Left kidney (tissue), 2 donors: ENCODE results near the gene SRMS. TPM values are rescaled to one million over a fixed set of nuclear protein-coding genes. Genes with fewer than 3 reads are reported as not detected.

ENCODE experiments used
- DNase-seq: peaks from one replicate; pipeline ENCODE4 v3.0.0-alpha.2; 2013
- polyA plus RNA-seq: library from polyadenylated mRNA; unstranded; fragments of 120-200 nt; gene quantifications from one replicate; pipeline ENCODE4 v1.2.1, GENCODE V29; 2013; ENCODE audit not compliant: insufficient read length

Gene SRMS
- polyA plus RNA-seq, 1 donor, result not detected

GRCh38 chr20:63538204-63539091, 9.1 kb downstream of the SRMS start:
- no peak for DNase-seq

- DNase-seq, result peak; percentile 78
Observed at GRCh38 chr20:63537525-63538203, 9.9 kb downstream of the SRMS start.

DNA sequence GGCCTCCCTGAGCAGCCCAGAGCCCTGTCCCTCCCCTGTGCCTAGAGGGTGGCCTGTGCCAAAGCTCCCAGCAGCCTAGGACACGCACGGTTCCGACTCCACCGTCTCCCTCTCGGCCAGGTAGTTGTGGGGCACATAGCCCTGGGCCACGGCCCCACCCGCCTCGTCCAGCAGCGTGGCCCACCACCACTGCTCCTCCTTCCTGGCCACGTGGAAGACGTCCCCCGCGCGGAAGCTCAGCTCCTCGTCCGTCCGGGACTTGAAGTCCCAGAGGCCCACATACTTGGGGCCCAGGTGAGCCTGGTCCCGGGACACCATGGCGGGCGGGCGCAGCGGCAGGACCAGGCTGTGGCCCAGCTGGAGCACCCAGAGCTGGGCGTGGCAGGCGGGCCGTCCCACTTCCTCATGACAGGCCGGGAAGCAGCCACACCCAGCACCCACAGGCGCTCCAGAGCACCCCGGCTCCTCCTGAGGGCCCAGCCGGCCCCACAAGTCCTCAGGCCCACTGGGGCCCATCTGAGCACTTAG, 10.5 kb downstream of the SRMS start, which contains the start of gene PTK6:
PTK6 (minus strand) TSS at position 380 of the 528 bp plus-strand sequence; CDS start at position 318, 62 bp downstream.
- no peak for DNase-seq

DNA sequence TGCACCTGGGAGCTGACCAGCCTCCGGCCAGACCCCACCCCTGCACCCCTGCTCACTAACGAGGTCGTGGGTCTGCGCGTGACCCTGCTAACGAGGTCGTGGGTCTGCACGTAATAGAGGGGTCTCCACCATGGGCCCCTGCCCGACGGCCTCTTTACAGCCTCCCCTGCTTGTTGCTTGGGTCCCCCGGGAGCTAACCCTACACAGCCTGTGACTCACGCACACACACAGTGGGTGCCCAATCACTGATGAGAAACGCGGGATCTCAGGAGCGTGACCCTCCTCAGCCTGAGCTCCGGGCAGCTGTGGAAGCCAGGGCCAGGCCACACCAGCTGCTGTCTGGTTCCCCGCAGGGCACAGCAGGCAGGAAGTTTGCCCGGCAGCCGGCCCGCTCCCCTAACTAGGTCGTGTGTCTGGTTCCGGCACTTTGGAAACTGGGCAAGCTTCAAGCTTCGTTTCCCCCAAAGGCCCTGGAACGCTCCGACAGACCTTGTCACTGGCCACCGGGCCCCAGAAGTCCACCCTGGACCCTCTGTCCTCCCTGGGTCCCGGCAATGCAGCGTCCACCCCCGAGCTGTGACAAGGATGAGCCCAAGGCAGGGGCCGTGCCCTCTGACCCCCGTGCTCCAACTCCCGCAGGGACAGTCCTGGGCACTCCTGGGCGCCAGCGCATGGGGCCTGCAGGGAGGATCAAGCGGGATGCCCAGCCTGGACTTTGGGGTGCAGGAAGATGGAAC, 11.1 kb downstream of the SRMS start:
- DNase-seq, result no peak

- DNase-seq, result no peak
Observed at GRCh38 chr20:63534831-63535651, 12.5 kb downstream of the SRMS start.

DNA sequence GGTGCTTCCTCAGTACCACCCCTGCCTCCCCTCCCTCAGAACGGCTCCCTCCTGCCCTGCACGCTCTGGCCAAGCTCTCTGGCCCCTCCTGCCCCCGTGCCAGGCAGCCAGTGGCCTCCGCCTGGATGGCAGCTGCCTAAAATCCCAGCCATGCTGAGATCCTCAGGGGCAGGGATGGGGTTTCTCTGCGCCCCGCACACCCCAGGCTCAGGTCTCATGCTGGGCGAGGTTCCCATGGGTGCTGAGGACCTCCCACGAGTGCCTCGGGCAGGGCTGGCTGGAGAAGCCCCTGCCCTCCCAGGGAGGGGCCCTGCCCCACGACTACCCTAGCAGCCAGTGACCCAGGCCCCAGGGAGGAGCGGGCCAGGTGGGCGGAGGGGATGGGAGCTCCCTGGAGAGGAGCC, 13.1 kb downstream of the SRMS start:
- DNase-seq, result no peak

DNA sequence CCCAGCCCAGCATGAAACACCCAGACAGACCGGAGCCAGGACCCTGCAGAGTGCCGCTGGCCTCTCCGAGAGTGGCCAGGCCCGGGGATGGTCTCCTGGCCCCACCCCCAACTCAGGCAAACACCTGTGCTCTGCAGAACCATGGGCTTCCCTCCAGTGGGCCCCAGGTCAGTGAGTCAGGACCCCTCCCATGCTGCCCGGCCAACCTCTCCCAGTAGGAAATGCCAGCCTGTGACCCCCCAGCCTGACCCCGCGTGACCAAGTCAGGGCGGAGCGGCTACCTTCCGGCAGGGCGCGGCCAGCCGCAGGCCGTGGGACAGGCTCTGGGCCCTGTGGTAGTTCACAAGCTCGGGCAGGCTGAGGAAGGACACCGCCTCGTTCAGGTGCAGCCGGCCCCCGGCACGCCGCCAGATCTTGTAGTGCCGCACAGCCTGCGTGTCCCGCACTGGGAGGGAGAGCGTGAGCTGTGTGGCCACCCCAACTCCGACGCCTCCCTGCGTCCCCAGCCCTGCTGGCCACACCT, 13.6 kb downstream of the SRMS start:
- no peak for DNase-seq

GRCh38 chr20:63533388-63533787, 14.2 kb downstream of the SRMS start:
- DNase-seq, result no peak

- no peak for DNase-seq
Observed at GRCh38 chr20:63532449-63532971, 15.0 kb downstream of the SRMS start.

DNA sequence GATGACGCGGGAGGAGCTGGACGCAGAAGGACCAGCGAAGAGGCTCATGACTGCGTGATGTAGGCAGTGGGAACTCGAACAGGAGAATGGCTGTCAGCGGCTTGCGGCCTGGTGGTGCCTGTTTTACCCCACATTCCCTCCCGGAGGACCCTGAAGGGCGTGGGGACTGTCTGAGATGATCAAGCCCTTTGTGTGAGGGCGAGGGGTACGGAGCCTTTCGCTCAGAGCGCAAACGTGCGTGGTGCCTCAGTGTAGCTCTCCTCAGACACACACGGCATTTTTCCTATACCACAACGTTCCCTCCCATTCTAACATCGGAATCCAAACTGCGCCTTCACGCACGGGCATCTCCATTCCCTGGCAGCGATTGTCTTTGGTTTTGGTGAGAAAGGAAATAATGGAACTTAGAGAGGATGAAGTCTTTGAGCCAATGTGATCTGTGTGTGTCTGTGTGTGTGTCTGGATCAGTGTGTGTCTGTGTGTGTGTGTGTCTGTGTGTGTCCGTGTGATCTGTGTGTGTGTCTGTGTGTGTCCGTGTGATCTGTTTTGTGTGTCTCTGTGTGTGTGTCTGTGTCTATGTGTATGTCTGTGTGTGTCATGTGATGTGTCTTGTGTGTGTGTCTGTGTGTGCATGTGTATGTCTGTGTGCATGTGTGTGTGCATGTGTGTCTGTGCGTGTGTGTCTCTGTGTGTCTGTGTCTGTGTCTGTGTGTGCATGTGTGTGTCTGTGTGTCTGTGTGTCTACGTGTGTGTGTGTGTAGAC, 15.7 kb downstream of the SRMS start:
- no peak for DNase-seq

GRCh38 chr20:63530788-63531160, 16.8 kb downstream of the SRMS start:
- DNase-seq, result no peak

DNA sequence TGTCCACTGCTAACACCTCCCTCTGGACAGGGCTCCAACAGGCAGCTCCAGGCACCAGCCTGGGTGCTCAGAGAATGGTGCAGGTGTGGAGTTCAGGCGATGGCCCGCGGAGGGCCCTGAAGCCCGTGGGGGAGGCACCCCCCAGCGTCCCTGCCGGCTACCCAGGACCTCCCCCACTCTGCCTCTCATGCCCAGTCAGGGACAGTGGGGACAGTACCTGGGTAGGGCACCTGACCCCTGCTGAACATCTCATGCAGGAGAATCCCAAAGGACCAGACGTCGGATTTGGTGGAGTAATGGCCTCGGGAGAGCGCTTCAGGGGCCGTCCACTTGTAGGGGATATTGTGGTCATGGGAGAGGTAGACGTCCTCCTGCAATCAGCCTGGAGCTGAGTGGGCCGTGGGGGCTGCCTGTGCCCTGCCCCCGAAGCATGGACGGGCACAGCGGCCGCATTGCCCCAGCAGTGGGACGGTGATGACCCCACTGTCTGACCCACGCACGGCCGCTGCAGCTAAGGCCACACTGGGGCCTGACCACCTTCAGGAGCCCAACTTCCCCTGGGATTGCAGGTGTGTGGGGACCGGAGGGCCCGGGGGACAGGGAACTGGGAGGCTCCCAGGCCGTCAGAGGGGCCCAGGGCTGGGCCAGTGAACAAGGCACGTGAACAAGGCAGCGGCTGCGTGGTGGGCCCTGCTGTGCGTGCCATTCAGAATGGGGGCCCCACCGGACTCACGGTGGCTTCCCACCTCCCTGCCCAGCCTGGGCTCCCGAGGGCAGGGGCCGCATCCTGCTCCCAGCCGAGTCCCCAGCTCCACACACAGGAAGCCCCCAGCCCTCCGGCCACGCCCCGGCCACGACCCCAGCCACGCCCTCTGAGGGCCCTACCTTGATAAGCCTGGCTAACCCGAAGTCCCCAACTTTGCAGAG, 17.4 kb downstream of the SRMS start:
- no peak for DNase-seq

DNA sequence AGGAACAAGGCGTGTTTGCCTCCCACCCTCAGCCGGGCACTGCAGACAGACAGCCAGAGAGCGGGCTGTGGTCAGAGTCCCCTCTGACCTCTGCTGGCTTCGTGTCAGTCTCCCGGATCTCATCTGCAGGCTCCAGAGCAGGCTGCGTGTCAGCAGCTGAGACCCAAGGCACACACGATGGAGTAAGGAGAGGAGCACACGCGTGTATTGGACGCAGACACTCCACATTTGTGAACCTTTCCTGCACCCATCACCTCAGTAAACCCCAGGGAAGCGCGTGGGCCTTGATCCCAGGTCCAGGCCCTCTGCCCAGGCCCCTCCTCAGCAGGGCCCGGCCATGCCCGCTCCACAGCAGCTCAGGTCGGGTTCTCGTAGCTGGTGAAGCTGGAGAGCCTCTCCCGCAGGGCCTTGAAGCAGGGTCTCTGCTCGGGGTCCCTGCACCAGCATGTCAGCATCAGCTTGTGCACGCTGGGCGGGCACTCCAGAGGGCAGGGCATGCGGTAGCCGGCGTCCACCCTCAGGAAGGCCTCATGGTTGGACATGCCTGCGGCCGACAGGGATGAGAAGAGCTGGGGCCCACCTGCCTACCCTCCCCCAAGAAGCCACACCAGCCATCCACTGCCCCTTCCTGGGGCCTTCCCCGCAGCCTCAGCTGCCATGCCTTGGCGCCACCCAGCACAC, 18.2 kb downstream of the SRMS start:
- no peak for DNase-seq

- DNase-seq, result no peak
Observed at GRCh38 chr20:63527184-63527583, 20.4 kb downstream of the SRMS start.

DNA sequence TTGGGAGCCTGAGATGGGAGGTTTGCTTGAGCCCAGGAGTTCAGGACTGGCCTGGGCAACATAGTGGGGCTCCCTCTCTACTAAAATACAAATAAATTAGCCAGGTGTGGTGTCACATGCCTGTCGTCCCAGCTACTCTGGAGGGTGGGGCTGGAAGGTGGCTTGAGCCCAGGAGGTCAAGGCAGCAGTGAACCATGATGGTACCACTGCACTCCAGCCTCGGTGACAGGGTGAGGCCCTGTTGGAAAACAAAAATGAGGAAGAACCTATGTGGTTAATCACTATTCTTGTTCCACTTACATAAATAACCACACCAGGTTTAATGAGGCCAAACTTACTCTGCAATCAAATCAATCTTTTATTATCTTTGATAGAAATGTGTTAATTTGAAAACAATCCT, 21.6 kb downstream of the SRMS start:
- DNase-seq, result no peak

- no peak for DNase-seq
Observed at GRCh38 chr20:63525185-63525584, 22.4 kb downstream of the SRMS start.

- no peak for DNase-seq
Observed at GRCh38 chr20:63522981-63523611, 24.5 kb downstream of the SRMS start.
